GM21367 (cell line): ENCODE measurements around the gene VSX1.

Experiments
- ATAC-seq: cut with Tn5 transposase; IDR thresholded peaks from one replicate; pipeline ENCODE4 v1.9.1; 2021; ENCODE audit not compliant: unreplicated experiment

The VSX1 gene

DNA sequence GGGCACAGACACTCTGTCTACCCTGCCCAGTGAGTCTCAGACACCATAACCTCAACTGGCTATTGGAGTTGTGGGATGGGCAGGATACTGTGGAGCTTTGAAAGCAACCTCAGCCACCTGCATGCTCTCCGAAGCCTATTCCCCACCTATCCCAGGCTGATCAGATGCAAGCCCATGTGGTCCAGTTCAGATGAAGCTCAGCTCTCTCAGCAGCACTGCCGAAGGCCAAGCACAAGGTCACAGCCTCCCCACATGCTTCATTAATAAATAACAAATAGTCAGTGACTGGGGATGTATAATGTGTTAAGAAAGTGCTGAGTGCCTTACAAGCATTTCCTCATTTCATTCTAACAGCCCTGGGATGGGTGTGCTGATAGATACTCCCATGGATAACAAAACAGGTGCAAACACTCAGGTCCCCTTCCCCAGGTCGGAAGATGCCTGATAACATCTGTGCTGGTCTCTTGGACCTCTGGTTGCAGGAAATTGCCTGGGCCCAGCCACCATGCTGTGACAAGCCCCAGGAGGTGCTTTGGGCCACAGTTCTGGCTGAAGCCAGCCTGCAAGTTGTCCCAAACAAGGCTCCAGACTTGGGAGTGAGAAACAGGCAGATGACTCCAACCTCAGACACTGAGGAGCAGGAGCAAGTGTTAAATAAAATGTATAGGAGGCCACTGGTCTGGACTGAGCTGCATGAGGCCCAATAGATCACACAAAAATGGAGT, 27.7 kb downstream of the VSX1 start:
- ATAC-seq: no peak

DNA sequence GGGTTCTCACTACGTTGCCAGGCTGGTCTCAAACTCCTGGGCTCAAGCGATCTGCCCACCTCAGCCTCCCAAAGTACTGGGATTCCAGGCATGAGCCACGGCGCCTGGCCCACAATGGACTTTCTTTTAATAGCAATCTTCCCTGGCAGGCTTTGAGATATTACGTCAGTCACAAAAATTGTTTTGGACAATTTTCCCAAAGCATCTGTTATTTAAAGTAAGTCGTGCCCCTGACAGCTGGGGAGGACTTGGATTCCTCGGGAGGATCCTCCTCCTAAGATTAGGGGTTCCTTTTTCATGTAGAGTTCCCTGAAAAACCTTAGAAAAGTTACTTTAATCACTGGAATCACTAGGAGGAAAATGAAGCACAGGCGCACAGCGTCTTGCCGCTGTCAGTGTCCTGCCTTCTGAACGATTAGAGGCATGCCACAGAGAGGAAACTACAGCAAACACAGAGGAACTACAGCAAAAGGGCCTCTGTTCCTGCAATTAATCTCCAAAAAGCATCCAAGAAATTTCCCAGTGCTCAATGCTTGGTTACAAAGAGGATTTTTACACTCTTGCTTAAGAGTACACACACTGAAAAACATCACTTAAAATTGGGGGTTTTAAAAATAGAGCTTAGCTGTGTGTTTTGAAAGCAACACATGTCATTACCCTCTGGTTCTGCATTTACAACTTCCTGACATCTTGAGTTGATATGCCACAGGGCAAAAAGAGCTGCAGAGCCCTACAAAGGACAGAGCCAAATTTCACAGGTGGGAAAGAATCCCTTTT, 28.5 kb downstream of the VSX1 start:
- ATAC-seq: no peak

- ATAC-seq: no peak
Measured at GRCh38 chr20:25052255-25053194, 29.4 kb downstream of the VSX1 start.

DNA sequence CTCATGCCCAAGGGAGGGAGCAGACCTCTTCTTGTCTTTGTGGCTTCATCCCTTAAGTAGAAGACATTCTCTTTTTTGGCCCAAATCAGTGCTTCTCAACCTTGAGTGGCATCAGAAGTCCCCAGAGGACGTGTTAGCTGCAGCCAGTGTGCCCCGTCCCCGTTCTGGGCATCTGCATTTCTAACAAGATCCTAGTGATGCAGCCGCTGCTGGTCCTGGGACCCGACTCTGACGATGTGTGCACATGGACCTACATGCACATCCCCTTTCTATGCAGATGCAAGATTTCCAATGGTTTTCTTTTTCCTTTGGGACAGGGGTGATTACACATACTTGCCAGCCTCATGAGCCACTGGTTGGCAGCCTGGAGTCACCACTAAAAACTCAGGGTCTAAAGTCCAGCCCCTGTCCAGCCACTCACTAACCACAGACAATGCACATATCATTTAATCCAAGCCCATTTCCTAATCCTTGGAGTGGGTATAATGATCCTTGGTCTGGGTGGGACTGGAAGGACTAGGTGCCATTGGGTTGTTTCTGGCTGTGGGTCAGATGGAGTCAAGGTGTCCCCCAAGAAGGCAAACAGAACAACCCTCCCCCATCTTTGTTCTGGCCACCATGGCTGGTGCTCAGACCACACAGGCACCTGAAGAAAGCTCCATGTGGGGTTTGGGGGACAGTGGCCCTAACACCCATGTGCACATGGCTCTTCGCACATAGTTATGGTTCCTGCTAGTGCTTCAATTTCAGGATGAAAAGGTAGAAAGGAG, 30.4 kb downstream of the VSX1 start:
- no peak for ATAC-seq

- ATAC-seq: no peak
Measured at GRCh38 chr20:25050501-25051350, 31.2 kb downstream of the VSX1 start.

GRCh38 chr20:25050082-25050481, 31.9 kb downstream of the VSX1 start:
- no peak for ATAC-seq

GRCh38 chr20:25049261-25050060, 32.5 kb downstream of the VSX1 start:
- ATAC-seq: no peak

DNA sequence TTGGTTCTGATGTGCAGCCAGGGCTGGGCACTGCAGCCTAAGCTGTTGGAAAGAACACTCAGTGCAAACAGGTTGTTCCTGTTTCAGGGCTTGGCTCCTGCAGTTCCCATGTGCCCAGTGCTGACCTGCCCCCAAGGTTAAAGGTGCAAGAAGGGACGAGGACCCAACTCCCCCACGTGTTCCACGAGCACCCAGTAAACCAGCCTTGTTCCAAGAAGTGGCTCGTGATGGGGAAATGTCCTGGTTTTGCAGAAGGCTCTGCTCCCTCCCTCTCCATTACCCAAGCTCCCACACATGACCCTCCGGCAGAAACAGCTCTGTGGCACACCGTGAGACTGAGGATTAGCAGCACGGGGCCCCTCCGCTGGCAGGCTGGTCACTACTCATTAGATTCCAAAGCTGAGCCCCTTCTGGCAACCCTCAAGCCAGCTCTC, 33.4 kb downstream of the VSX1 start:
- ATAC-seq: no peak

DNA sequence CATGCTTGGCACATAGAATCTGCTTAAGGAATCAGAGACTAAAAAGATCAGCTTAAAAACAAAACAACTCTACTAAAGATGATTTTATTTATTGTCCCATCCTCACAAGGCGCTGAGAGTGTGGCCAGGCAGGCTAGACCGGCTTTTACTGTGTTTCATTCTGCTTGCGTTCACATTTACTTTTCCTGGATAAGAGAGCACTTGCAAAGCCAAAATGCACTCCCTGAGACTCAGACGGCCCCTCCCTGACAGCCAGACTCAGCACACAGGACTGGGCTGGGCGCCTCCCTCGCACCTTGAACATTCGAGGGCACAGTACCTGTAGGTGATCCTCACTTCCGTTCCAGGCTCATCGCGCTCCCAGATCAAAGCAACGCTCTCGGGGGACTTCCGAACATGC, 34.2 kb downstream of the VSX1 start:
- ATAC-seq: no peak

DNA sequence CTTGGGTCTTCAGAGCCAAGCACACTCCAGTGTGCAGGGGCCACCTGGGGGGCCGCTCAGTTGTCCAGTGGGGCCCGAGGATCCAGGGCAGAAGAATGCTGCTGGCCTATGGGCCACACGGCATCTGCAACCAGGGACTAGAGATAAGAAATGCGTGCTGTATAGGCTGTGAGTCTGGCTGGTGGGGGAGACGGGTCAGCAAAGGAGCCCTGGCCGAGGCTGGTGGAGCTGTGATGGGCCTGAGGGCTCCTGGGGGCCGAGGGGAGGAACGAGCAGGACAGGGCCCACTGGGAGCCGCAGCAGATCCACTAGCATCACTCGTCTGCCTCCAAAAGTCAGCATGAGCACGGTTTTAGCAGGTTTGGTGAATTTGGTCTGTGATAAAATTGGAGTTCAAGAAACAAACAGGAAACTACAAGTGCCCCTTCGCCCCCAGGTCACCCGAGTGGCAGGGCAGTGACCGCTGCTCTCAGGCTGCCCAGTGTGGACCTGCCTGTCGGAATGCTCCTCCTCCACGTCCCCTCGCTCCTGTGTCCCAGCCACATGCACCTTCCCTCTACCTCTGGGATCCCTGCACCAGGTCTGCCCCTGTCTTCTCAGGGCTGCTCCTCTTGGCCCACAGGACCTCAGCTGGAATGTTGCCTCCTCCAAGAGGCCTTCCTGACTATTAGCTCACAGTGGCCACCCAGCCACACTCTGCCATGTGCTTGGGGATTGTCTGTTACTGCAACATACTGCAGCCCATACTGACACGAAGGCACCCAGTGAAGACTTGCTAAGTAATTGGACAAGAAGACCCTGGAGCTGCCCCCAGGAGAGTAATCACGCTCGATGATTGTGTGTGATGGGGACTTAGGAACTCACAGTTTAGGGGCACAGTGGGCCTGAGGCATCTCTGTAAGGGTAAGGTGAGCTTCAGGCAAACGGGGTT, 34.9 kb downstream of the VSX1 start:
- no peak for ATAC-seq

- no peak for ATAC-seq
Measured at GRCh38 chr20:25046181-25046641, 35.7 kb downstream of the VSX1 start.

DNA sequence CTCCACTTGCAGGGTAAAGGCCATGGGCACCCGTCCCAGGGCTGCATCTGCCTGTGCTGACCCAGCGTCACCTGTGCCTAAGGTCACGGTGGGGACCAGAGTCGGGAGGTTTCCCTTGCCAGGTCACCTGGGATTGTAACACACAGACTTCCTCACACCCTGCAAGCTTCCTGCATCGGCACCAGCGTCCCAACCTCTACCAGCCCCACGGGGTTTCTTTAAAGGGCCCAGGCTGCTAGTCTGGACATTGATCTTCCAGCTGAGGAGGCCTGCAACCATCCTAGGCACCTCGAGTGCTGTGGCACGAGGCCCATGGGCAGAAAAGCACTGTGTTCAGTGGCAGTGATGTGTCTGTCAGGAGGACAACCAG, 36.6 kb downstream of the VSX1 start:
- no peak for ATAC-seq

DNA sequence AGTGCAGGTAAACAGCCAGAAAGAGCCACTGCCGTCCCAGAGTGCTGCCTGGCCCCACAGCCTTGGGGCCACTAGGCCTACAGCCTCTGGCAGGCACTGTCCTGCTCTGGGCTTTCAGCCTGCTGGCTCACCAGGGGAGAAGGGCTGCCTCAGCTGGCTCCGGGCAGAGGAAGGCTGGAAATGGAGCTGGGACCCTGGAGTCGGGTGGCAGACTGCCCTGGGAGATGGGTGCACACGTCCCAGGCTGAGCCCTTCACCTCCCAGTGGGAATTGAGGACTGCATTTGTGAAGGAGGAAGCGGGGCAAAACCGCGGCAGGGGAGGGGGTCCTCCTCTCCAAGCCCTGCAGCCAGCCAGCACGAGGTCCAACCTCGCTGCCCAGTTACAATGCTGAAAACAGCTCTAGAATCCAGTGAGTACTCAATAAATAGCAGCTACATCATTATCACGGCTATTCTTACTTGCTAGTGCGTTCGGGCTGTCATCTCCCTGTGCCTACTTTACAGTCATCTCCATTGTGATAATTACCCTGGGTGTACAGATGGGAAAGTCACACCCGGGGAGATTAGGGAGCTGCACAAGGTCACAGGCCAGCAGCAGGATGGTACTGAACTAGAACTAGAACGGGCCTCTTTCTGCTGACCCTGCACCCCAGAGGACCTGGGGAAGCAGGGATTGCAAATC, 37.1 kb downstream of the VSX1 start:
- no peak for ATAC-seq

- no peak for ATAC-seq
Measured at GRCh38 chr20:25044261-25044560, 37.7 kb downstream of the VSX1 start.

DNA sequence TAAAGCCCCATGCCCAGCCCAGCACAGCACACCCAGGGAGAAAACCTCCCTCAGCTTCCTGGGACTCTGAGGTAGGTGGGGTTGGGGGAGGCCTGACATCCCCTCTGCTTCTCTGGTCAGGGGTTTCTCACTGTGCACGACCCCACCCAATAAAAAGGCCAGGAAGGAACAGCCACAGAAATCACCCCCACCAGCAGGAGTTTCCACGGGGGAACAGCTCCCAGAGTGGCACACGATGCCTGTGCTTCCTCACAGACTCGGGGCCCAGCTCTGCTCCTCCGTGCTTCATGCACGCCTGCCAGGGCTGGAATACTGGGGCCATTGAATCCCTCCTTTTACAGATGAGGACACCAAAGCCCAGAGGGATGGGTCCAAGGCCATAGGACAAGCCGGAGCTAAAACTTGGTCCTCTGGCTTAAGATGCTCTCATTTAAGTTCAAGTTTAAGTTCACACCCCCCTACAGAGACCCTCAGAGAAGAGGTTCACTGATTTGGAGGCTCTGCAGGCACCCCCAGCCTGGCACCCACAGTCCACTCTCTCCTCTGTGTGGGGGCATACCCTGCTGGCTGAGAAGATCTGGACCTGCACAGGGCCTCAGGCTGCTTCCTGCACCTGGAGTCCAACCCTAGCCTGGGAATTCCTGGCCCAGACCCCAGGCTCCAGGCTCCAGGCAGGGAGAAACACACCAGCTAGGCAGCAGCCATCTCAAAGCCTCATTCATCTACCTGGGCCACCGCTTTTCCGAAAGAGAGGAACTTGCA, 38.3 kb downstream of the VSX1 start:
- ATAC-seq: no peak
